GM19351 (cell line): ENCODE measurements around the gene MRPL46.
A peak's percentile ranks its signal among the peaks of the same experiment; 100 is the strongest.
"Not testable (repeated sequence)": the region's sequence is repeated elsewhere in the genome, so short reads cannot be mapped to it uniquely, and the experiment has no call there.

ENCODE experiments used
- ATAC-seq: cut with Tn5 transposase; IDR thresholded peaks from one replicate; pipeline ENCODE4 v1.9.1; 2021; ENCODE audit warnings: mild to moderate bottlenecking, moderate library complexity; ENCODE audit not compliant: unreplicated experiment

The MRPL46 gene

DNA sequence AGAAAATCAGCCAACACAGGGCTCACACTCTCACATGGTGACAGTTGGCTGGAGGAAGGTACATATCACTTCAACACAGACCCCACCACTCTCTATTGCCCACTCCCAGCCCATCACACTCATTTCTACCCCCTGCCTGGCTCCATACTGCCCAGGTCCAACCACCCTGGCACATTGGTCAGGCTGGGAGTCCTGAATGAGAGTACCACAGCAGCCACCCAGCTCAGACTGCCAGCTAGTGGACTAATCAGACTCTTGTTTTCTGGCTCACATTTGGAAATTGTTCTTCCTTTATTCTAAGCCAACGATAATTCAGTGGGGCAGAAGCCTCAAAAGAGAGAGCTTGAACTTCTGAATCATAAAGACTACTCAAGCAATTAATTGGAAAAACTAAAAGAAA is 20.0 kb downstream of the MRPL46 start:
- ATAC-seq: no peak

DNA sequence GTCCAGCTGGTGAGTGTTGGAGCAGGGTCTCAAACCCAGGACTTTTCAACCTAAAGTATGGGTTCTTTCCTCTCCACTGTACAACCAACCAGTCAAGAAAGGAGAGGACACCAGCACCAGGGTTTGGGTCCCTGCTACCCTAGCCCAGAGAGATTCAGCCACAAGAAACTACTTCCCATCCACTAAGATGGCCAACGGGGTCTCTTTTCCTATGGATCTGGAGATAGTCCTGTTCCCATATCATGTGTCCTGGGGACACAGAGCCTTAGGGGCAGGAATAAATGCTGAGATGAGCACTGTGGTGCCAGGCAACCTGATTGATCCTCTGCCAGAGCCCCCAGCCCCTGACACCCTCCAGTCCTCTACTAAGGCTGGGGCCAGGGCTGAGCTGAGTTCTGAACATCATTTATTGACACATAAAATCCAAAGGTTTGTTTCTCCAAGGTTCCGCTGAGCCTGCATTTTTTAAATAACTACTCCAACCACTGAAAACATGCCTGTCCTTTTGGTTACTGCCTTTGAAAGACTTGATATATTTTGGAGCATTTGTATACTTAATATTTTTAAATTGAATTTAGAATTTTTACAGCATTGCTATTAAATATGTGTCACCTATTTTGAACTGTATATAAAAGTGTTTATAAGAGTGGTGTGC is 26.0 kb downstream of the MRPL46 start:
- no peak for ATAC-seq

DNA sequence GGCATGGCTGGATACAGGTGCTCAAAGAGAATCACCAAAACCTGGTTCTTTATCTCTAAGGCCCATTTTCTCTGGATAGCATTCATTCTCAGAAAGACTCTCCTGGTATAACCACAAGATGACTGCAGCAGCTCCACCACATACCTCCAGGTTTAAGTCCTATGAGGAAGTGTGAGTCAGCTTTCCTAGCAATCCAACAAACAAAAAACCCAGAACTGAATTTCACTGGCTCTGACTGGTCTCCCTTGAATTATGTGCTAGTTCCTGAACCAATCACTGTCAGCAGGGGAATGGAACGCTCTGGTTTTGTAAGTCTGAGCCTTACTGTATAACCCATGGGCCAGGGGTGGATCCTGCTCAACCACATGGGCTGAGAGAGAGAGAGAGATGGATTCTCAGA is 27.2 kb downstream of the MRPL46 start:
- no peak for ATAC-seq

GRCh38 chr15:88438181-88438580 is 29.0 kb downstream of the MRPL46 start:
- ATAC-seq: no peak

GRCh38 chr15:88434106-88434505 is 33.1 kb downstream of the MRPL46 start:
- ATAC-seq: not testable (repeated sequence)

GRCh38 chr15:88433046-88433685 is 34.0 kb downstream of the MRPL46 start:
- ATAC-seq: no peak

- ATAC-seq: no peak
Measured at GRCh38 chr15:88431441-88431840, 35.7 kb downstream of the MRPL46 start.

DNA sequence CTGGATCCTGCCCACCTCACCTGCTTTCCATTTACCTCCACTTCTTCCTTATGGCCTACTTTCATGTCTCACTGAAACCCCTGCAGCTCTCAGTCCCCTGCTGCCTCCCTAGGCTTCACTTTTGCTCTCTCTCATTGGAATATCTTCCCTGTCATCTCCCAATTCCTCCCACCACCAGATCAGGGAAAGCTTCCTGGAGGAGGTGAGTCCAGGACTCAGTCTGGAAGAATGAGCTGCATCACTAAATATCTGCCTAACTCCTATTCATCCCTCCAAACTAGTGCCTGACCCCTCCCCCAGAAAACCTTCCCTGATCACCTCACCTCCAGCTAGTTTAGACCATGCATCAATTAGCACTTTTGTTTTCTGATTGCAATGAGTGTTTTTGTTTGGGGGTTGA is 37.1 kb downstream of the MRPL46 start:
- no peak for ATAC-seq

DNA sequence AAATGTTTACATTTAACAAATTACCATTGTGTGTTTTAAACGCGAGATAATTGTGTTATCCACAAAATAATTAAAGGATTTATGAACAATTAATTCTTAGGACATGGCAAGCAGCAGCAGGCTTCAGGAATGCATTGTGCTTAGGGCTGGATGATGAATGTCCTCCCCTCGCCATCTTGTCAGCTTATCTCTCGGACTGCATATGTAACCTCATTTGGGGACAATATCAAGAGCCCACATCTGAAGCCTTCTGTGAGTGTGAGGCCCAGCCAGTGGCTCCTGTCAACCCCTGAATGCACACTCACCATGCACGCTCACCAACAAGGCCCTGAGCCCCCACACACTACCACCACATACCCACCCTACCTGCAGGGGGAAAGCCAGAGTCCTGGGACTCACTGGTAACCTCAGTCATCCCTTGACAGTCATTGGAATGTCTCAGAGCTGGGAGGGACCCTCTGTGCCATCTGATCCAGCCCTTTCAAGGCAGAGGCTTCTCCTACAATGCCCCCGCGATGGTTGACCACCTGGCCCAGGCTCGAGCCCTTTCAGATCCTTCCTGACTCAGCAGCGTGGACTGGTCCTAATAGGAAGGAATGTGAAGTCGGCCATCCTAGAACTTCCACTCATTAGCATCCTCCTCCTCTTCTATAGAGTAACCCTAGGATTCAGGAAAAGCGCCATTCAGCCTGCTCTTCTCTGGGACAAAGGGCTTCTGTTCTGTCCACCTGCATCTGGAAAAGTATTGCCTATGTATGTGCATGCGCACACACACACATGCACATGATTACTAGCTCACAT is 38.2 kb downstream of the MRPL46 start:
- ATAC-seq: no peak

DNA sequence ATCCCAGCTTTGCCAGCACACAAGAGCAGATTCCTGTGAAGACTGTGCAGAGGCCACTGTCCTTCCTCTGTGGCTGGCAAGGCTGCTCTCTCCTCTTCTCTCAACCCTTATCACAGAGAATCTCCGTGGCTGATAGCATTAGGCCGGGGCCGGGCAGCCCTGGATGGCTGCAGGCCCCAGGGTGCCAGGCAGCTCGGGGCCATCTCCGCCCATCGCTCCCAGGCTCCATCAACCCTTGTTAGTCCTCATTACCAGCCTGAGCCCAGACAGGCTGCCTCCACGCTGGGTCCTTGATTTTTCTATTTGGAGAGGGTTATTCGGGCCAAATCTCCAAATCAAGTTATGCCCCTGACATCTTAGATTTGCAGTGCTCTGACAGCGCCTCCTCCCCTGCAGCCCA is 39.1 kb downstream of the MRPL46 start:
- ATAC-seq: no peak

DNA sequence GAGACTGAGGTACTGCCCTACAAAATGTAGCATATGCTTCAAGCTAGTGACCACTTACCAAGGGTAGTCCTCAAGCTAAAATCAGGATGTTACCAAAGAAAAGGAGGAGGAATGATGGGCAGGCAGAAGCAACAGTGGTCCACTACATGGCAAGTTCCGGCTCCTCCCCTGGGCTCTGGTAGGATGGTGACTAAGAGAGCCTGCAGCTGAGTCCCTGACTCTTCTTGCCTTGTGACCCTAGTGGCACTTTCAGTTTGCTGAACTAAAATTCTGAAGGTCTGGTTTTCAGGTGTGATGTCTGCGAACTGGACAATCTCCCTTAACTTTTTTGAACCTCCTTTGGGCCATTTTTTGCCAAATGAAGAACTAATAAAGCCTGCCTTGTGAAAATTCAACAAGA is 40.9 kb downstream of the MRPL46 start:
- no peak for ATAC-seq

DNA sequence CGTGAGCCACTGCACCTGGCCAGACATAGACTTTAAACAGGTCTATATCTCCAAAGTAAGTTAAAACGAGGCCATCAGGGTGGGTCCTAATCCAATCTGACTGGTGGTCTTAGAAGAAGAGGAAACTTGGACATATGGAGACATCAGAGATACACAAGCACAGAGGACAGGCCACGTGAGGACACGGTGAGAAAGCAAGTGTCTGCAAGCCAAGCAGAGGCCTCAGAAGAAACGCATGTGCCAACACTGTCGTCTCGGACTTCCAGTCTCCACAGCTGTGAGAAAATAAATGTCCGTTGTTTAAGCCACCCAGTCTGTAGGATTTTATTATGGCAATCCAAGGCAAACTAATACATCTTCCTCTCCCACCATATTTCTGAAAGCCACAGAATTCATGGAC is 43.9 kb downstream of the MRPL46 start:
- no peak for ATAC-seq

DNA sequence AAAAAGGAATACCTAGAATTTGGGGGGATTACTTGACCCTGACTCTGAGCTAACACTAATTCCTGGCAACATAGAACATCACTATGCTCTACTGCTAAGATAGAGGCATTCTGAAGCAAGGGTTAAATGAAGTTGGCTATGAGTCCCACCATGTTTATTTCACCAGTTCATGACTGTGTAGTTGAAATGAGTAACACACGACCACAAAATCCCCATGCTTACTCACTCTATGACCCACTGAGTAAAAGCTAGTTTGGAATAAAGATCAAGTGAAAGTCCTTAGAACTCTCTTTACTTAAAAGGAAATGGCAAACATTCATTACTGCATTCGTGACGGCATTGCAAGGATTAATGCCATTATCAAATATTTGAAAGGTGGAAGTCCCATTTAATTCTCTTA is 47.4 kb downstream of the MRPL46 start:
- peak; percentile 63 for ATAC-seq
